Fibroblast of lung (primary cell): ENCODE data around the gene ELOVL5.

Source experiments
- CTCF ChIP-seq, 2 donors: IDR thresholded peaks in 1 of 2; conservative IDR thresholded peaks in 1 of 2; 1 replicate in 1 of 2; 2 replicates in 1 of 2; pipeline ENCODE4 v1.5.1; 2011 to 2012; ENCODE audit warnings: low read length in 2 of 2, control low read depth in 1 of 2, inconsistent platforms in 1 of 2, low read depth in 1 of 2, mild to moderate bottlenecking in 1 of 2
- EZH2 ChIP-seq: IDR thresholded peaks from 2 replicates; pipeline ENCODE4 v1.5.1; 2012; ENCODE audit warnings: low read length, control low read depth, mild to moderate bottlenecking; ENCODE audit errors: missing control alignments

- no peak for TF ChIP-seq EZH2
- no peak for TF ChIP-seq CTCF (conservative IDR thresholded peaks at IDR 0.05 in 1 of 2, IDR thresholded peaks at IDR 0.05 in 1 of 2; ENCODE audit: low read depth in 1 of 2, low read length in 2 of 2)
These were observed 110.4 kb downstream of the ELOVL5 start for GRCh38 chr6:53238311-53238710.
